DOHH2 (cell line): Measurements from ENCODE around the gene LGALS7.

Experiments used
- CTCF ChIP-seq: fragments of 200-600 bp; sonication (generic); IDR thresholded peaks from one replicate; pipeline ENCODE4 v1.5.1; 2014; ENCODE audit warnings: antibody characterized with exemption, mild to moderate bottlenecking, low read depth, low read length; ENCODE audit not compliant: poor library complexity, severe bottlenecking
- EZH2phosphoT487 ChIP-seq: fragments of 200-600 bp; sonication (generic); IDR thresholded peaks from 2 replicates; pipeline ENCODE4 v1.6.1; 2017; ENCODE audit warnings: borderline replicate concordance, mild to moderate bottlenecking, antibody characterized with exemption, low read length, moderate library complexity, mixed read lengths

- TF ChIP-seq CTCF = no peak
- TF ChIP-seq EZH2phosphoT487 = no peak
These were observed 40.0 kb upstream of the LGALS7 start for GRCh38 chr19:38813323-38813722.
